ENCODE data around the gene SKIDA1. TPM values are rescaled to one million over a fixed set of nuclear protein-coding genes. Genes with fewer than 3 reads are reported as not detected.

Gene SKIDA1
- total RNA-seq, 1 experiment from 2014 or later, result 0.56 TPM

GRCh38 chr10:21468086-21468485 lies 57.4 kb downstream of the SKIDA1 start:
- Mint-ChIP-seq H3K27me3 (ENCODE audit: insufficient read depth, unreplicated experiment) (no peaks in the 10 kb centered on the region), H3K9me3 (ENCODE audit: unreplicated experiment) (no peaks in the 10 kb centered on the region), H3K4me1 (ENCODE audit: insufficient read depth, unreplicated experiment) (no peaks in the 10 kb centered on the region), H3K27ac (ENCODE audit: low read depth, unreplicated experiment) (no peak overlapping the region), H3K4me3 (ENCODE audit: unreplicated experiment) (no peak overlapping the region), H3K36me3 (ENCODE audit: insufficient read depth, unreplicated experiment) (no peaks in the 10 kb centered on the region)
- intact Hi-C loops (cut with micrococcal nuclease), result no loop called here
- ChIA-PET CTCF (interaction anchor here (0.6 kb wide), 1 partner anchor 465 kb away, joined by 4 read pairs; no protein-coding TSS in a partner anchor), POLR2A (interaction anchor here (0.6 kb wide), 1 partner anchor 1080 kb away, joined by 3 read pairs; no protein-coding TSS in a partner anchor)
- no TSS peak for BruUV-seq (replicated peaks)
- no peak for DNase-seq (ENCODE audit: unreplicated experiment)
- TF ChIP-seq CTCF (IDR thresholded peaks at IDR 0.05; ENCODE audit: unreplicated experiment), result no peak

- H3K9me3 Mint-ChIP-seq (ENCODE audit: unreplicated experiment), result no peaks in the 10 kb centered on the region
Observed at GRCh38 chr10:21467633-21468032, 57.8 kb downstream of the SKIDA1 start.

GRCh38 chr10:21464134-21464533 lies 61.3 kb downstream of the SKIDA1 start:
- Mint-ChIP-seq H3K9me3 (ENCODE audit: unreplicated experiment) (no peaks in the 10 kb centered on the region), H3K4me1 (ENCODE audit: insufficient read depth, unreplicated experiment) (no peaks in the 10 kb centered on the region), H3K27me3 (ENCODE audit: insufficient read depth, unreplicated experiment) (no peaks in the 10 kb centered on the region), H3K27ac (ENCODE audit: low read depth, unreplicated experiment) (no peak overlapping the region), H3K4me3 (ENCODE audit: unreplicated experiment) (no peak overlapping the region), H3K36me3 (ENCODE audit: insufficient read depth, unreplicated experiment) (no peaks in the 10 kb centered on the region)
- intact Hi-C loops (cut with micrococcal nuclease), result no loop called here
- CTCF ChIA-PET, result interaction anchor here (0.5 kb wide), 1 partner anchor 14 kb away, joined by 3 read pairs; no protein-coding TSS in a partner anchor
- POLR2A ChIA-PET, result interaction anchor here (0.7 kb wide), 1 partner anchor 347 kb away, joined by 3 read pairs; no protein-coding TSS in a partner anchor
- TF ChIP-seq CTCF (IDR thresholded peaks at IDR 0.05; ENCODE audit: unreplicated experiment), result no peak
- BruUV-seq (replicated peaks), result no TSS peak
- no peak for DNase-seq (ENCODE audit: unreplicated experiment)

More at GRCh38 chr10:21467633-21468032, 57.8 kb downstream of the SKIDA1 start:
- intact Hi-C loops (cut with micrococcal nuclease), result no loop called here
- TF ChIP-seq CTCF (IDR thresholded peaks at IDR 0.05; ENCODE audit: unreplicated experiment), result no peak
- no peak for DNase-seq (ENCODE audit: unreplicated experiment)
- CTCF ChIA-PET, result interaction anchor here (0.6 kb wide), 1 partner anchor 465 kb away, joined by 4 read pairs; no protein-coding TSS in a partner anchor
- Mint-ChIP-seq H3K27ac (ENCODE audit: low read depth, unreplicated experiment) (no peak overlapping the region), H3K36me3 (ENCODE audit: insufficient read depth, unreplicated experiment) (no peaks in the 10 kb centered on the region), H3K4me1 (ENCODE audit: insufficient read depth, unreplicated experiment) (no peaks in the 10 kb centered on the region), H3K27me3 (ENCODE audit: insufficient read depth, unreplicated experiment) (no peaks in the 10 kb centered on the region), H3K4me3 (ENCODE audit: unreplicated experiment) (no peak overlapping the region)
- BruUV-seq (replicated peaks), result no TSS peak
- POLR2A ChIA-PET, result no interaction called here

Small RNA genes within 50 kb of the gene (microRNA-seq; reads per million reads assigned to microRNA genes)
- gene MIR1915, result 2.1 reads per million, percentile 15 among the genes with 10 or more reads in this experiment

Other genes with a start within 250 kb of the SKIDA1 start
- 39.3 and 47.5 TPM in 2 replicates for gene MLLT10, start 8.6 kb upstream of the SKIDA1 start, total RNA-seq (2022)

Measured in MCF 10A (cell line).